Neural cell (in vitro differentiated cells): ENCODE data around the gene RCOR3.

Source experiments
- EP300 ChIP-seq: fragments of 450-650 bp; conservative IDR thresholded peaks from 2 replicates; pipeline ENCODE4 v1.6.1; 2014; ENCODE audit warnings: antibody characterized with exemption, mild to moderate bottlenecking, moderate library complexity; ENCODE audit not compliant: poor library complexity, severe bottlenecking
- MXI1 ChIP-seq: fragments of 450-650 bp; conservative IDR thresholded peaks from 2 replicates; pipeline ENCODE4 v1.6.1; 2014; ENCODE audit warnings: antibody characterized with exemption, mild to moderate bottlenecking; ENCODE audit not compliant: poor library complexity, severe bottlenecking
- SMC3 ChIP-seq: fragments of 450-650 bp; conservative IDR thresholded peaks from 2 replicates; pipeline ENCODE4 v1.6.1; 2014; ENCODE audit warnings: antibody characterized with exemption, mild to moderate bottlenecking, moderate library complexity; ENCODE audit not compliant: poor library complexity
- TAF1 ChIP-seq: IDR thresholded peaks from 2 replicates; pipeline ENCODE4 v1.6.1; 2012; ENCODE audit warnings: low read depth
- TF ChIP-seq, protein P1 (sequence below): fragments of 450-650 bp; IDR thresholded peaks from 2 replicates; pipeline ENCODE4 v1.5.1; 2014; ENCODE audit warnings: antibody characterized with exemption, mild to moderate bottlenecking, moderate library complexity; ENCODE audit not compliant: poor library complexity, severe bottlenecking
- TF ChIP-seq, protein P2 (sequence below): IDR thresholded peaks from 2 replicates; pipeline ENCODE4 v1.6.1; 2012; ENCODE audit warnings: borderline replicate concordance

DNA sequence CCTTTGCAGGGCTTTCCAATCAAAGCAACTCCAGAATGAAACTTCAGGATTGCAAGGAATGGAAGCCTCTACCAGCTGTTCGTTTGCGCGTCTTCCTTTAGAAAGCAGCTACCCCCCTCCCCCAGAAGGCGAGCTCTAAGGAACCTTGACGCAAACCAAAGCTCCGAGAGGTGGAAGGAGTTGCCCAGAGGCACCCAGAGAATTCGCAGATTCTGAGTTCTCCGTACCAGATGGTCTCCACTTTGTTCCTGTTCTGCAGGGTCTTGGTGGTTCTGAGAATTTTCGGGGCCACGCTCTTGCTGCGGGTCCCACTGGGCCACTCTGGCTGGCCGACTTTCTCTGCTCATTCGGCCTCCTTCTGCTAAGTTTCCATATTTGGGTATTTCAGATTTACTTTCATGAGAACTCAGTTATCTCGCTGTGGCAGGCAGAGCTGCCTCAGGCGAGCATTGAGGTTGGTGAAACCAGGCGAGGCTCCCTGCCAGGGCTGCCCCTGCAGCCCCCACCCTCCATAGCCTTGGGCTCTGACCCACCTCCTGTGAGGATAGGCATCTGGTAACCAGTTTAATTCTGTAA lies 68.3 kb downstream of the RCOR3 start:
- TF ChIP-seq, protein P1, sequence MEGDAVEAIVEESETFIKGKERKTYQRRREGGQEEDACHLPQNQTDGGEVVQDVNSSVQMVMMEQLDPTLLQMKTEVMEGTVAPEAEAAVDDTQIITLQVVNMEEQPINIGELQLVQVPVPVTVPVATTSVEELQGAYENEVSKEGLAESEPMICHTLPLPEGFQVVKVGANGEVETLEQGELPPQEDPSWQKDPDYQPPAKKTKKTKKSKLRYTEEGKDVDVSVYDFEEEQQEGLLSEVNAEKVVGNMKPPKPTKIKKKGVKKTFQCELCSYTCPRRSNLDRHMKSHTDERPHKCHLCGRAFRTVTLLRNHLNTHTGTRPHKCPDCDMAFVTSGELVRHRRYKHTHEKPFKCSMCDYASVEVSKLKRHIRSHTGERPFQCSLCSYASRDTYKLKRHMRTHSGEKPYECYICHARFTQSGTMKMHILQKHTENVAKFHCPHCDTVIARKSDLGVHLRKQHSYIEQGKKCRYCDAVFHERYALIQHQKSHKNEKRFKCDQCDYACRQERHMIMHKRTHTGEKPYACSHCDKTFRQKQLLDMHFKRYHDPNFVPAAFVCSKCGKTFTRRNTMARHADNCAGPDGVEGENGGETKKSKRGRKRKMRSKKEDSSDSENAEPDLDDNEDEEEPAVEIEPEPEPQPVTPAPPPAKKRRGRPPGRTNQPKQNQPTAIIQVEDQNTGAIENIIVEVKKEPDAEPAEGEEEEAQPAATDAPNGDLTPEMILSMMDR, result no peak
- TF ChIP-seq EP300 (no peak), TAF1 (no peak), SMC3 (no peak), MXI1 (no peak)
- TF ChIP-seq, protein P2, sequence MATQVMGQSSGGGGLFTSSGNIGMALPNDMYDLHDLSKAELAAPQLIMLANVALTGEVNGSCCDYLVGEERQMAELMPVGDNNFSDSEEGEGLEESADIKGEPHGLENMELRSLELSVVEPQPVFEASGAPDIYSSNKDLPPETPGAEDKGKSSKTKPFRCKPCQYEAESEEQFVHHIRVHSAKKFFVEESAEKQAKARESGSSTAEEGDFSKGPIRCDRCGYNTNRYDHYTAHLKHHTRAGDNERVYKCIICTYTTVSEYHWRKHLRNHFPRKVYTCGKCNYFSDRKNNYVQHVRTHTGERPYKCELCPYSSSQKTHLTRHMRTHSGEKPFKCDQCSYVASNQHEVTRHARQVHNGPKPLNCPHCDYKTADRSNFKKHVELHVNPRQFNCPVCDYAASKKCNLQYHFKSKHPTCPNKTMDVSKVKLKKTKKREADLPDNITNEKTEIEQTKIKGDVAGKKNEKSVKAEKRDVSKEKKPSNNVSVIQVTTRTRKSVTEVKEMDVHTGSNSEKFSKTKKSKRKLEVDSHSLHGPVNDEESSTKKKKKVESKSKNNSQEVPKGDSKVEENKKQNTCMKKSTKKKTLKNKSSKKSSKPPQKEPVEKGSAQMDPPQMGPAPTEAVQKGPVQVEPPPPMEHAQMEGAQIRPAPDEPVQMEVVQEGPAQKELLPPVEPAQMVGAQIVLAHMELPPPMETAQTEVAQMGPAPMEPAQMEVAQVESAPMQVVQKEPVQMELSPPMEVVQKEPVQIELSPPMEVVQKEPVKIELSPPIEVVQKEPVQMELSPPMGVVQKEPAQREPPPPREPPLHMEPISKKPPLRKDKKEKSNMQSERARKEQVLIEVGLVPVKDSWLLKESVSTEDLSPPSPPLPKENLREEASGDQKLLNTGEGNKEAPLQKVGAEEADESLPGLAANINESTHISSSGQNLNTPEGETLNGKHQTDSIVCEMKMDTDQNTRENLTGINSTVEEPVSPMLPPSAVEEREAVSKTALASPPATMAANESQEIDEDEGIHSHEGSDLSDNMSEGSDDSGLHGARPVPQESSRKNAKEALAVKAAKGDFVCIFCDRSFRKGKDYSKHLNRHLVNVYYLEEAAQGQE, result no peak
